HG02798 (cell line): ENCODE data around the gene WDR90.

Experiments
- ATAC-seq: cut with Tn5 transposase; IDR thresholded peaks from one replicate; pipeline ENCODE4 v1.9.1; 2021; ENCODE audit warnings: mild to moderate bottlenecking; ENCODE audit not compliant: unreplicated experiment, poor library complexity

WDR90 gene

GRCh38 chr16:658679-659571, 9.8 kb downstream of the WDR90 start:
- no peak for ATAC-seq

GRCh38 chr16:659618-660017, 10.5 kb downstream of the WDR90 start:
- ATAC-seq = no peak

GRCh38 chr16:660132-660458, 10.9 kb downstream of the WDR90 start:
- ATAC-seq = no peak

GRCh38 chr16:660459-661183, 11.5 kb downstream of the WDR90 start:
- peak; percentile 63 for ATAC-seq

- ATAC-seq = no peak
These were observed 12.1 kb downstream of the WDR90 start for GRCh38 chr16:661184-661821.

GRCh38 chr16:662095-662494, 12.9 kb downstream of the WDR90 start:
- ATAC-seq = no peak

- ATAC-seq = no peak
These were observed 13.4 kb downstream of the WDR90 start for GRCh38 chr16:662597-662996.

- ATAC-seq = no peak
These were observed 17.4 kb downstream of the WDR90 start for GRCh38 chr16:666572-666971.

GRCh38 chr16:667113-667779, 18.1 kb downstream of the WDR90 start:
- ATAC-seq = no peak

- peak; percentile 92 for ATAC-seq
These were observed 18.8 kb downstream of the WDR90 start, which contains the start of gene RHOT2 for GRCh38 chr16:667780-668518. RHOT2 (plus strand) TSS chr16:668132; CDS start chr16:668200, 68 bp downstream.

- ATAC-seq = peak; percentile 15
These were observed 19.5 kb downstream of the WDR90 start for GRCh38 chr16:668519-669171.

GRCh38 chr16:669666-670065, 20.5 kb downstream of the WDR90 start:
- no peak for ATAC-seq

GRCh38 chr16:670485-671352, 21.6 kb downstream of the WDR90 start:
- ATAC-seq = no peak

- no peak for ATAC-seq
These were observed 22.4 kb downstream of the WDR90 start for GRCh38 chr16:671353-672131.

- ATAC-seq = no peak
These were observed 23.2 kb downstream of the WDR90 start for GRCh38 chr16:672371-672770.

- no peak for ATAC-seq
These were observed 23.7 kb downstream of the WDR90 start for GRCh38 chr16:672851-673250.

GRCh38 chr16:673399-673991, 24.3 kb downstream of the WDR90 start:
- ATAC-seq = no peak
